ENCODE measurements around the gene HOXD8.

The HOXD8 gene

DNA sequence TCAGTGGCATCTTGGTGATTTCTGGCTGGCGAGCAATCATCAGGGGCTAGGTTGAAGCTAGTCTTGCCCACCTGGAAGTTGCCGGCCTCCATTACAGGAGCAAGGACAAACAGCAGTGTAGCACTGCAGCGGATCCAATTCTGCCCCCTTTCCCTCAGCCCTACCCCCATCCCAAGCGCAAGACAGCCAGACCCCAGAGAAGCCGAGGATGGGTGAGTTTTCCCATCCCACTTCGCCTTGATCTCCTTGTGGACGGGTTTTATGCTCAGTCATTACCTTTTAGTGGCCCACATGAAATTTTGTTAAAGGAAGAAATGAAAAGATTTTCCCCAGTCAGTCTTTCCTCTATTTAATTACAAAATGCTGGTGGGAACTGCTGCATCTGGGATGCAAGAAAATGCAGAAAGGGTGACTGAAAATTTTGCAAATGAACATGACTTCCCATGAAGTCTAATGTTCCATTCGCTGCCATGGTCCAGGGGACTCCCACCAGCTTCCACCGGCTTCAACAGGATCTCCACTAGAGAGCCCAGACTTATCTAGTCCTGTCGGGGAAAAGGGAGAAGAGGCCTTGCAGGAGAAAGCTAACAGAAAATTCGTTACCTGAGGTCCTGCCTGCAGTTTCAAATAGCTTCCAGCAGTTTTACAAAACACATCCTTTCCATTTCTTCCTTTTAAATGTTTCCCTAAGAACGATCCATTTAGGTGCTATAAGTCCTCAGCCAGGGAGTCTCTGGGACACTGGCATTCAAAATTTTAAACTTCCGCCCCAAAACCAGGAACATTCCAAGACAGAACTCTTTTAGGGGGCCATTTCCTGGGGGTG is 8.9 kb upstream of the HOXD8 start:
- Histone ChIP-seq H3K9me3 (ENCODE audit: insufficient read depth, low read length) (no peaks in the 10 kb centered on the region), H3K4me2 (ENCODE audit: low read depth, low read length, poor library complexity, severe bottlenecking) (no peak overlapping the region), H3K27me3 (ENCODE audit: low read length) (no peaks in the 10 kb centered on the region), H3F3A (ENCODE audit: insufficient read depth) (no peaks in the 10 kb centered on the region), H3K79me2 (ENCODE audit: insufficient read depth, low read length) (no peaks in the 10 kb centered on the region), H3K4me3 (ENCODE audit: insufficient read depth, low read length, poor library complexity, severe bottlenecking) (no peak overlapping the region), H3K36me3 (ENCODE audit: low read length) (no peaks in the 10 kb centered on the region), H4K20me1 (ENCODE audit: low read depth, low read length) (no peaks in the 10 kb centered on the region), H2AFZ (ENCODE audit: low read depth, low read length, severe bottlenecking) (no peak overlapping the region), H3K9me2 (replicated peaks; ENCODE audit: insufficient read depth, low read length) (no peaks in the 10 kb centered on the region), H3K9ac (ENCODE audit: low read length) (no peak overlapping the region), H3K27ac (ENCODE audit: low read depth, low read length) (no peak overlapping the region)
- TF ChIP-seq, protein P1, sequence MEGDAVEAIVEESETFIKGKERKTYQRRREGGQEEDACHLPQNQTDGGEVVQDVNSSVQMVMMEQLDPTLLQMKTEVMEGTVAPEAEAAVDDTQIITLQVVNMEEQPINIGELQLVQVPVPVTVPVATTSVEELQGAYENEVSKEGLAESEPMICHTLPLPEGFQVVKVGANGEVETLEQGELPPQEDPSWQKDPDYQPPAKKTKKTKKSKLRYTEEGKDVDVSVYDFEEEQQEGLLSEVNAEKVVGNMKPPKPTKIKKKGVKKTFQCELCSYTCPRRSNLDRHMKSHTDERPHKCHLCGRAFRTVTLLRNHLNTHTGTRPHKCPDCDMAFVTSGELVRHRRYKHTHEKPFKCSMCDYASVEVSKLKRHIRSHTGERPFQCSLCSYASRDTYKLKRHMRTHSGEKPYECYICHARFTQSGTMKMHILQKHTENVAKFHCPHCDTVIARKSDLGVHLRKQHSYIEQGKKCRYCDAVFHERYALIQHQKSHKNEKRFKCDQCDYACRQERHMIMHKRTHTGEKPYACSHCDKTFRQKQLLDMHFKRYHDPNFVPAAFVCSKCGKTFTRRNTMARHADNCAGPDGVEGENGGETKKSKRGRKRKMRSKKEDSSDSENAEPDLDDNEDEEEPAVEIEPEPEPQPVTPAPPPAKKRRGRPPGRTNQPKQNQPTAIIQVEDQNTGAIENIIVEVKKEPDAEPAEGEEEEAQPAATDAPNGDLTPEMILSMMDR (IDR thresholded peaks at IDR 0.05; ENCODE audit: insufficient read depth, low read length, poor library complexity, severe bottlenecking): no peak
- TF ChIP-seq EZH2phosphoT487 (conservative IDR thresholded peaks at IDR 0.05; ENCODE audit: low read length): no peak

DNA sequence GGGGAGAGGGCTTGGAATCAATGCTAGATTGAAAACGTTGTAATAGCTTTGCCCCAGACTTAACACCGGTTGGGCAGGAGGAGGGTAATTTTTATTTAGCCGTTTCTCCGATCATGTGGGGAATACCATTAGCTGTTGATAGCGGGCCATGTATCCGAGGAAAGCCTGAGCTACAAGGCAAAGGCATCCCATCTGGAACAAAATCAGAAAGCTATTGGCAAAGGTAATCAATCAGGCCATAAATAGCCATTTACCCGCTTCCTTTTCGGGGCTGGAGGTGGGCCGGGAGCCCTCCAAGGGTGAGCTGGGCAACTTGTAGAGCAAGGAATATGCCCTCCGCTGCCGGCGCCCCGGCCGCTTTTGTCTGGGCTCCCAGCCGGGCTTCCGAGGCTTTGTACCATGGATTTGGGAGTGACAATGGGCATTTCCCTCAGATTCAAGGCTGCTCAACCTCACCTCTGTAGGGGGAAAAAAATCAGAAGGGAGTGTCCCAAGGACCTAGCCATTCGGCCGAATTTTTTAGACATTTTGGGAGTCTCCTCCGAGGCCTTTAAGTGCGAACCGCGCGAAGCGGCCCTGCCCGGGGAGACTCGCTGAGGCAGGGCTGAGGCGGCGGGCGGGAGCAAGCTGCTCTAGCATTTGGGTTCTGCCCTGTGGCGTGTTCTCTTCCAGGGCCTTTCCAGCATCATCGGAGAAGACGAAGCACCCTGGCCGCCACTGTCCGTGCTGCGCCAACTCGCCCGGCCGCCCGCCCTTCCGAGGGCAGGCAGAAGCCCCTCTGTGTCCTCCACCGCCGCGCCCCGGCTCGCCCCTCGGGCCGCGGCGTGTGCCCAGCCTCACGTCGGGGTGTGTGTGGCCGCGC is 8.1 kb upstream of the HOXD8 start:
- Histone ChIP-seq H3K27ac (ENCODE audit: low read depth, low read length) (no peak overlapping the region), H2AFZ (ENCODE audit: low read depth, low read length, severe bottlenecking) (no peak overlapping the region), H3F3A (ENCODE audit: insufficient read depth) (no peaks in the 10 kb centered on the region), H3K4me2 (ENCODE audit: low read depth, low read length, poor library complexity, severe bottlenecking) (no peak overlapping the region), H3K9me3 (ENCODE audit: insufficient read depth, low read length) (no peaks in the 10 kb centered on the region), H3K79me2 (ENCODE audit: insufficient read depth, low read length) (no peaks in the 10 kb centered on the region), H4K20me1 (ENCODE audit: low read depth, low read length) (no peaks in the 10 kb centered on the region), H3K9me2 (replicated peaks; ENCODE audit: insufficient read depth, low read length) (no peaks in the 10 kb centered on the region), H3K9ac (ENCODE audit: low read length) (no peak overlapping the region), H3K27me3 (ENCODE audit: low read length) (no peaks in the 10 kb centered on the region), H3K4me3 (ENCODE audit: insufficient read depth, low read length, poor library complexity, severe bottlenecking) (no peak overlapping the region), H3K36me3 (ENCODE audit: low read length) (no peaks in the 10 kb centered on the region)
- TF ChIP-seq, protein P1 (IDR thresholded peaks at IDR 0.05; ENCODE audit: insufficient read depth, low read length, poor library complexity, severe bottlenecking): no peak
- TF ChIP-seq EZH2phosphoT487 (conservative IDR thresholded peaks at IDR 0.05; ENCODE audit: low read length): no peak

GRCh38 chr2:176122052-176122682 is 7.3 kb upstream of the HOXD8 start:
- Histone ChIP-seq H3K27ac (ENCODE audit: low read depth, low read length) (no peak overlapping the region), H3F3A (ENCODE audit: insufficient read depth) (no peaks in the 10 kb centered on the region), H2AFZ (ENCODE audit: low read depth, low read length, severe bottlenecking) (no peak overlapping the region), H3K9ac (ENCODE audit: low read length) (no peak overlapping the region), H3K4me2 (ENCODE audit: low read depth, low read length, poor library complexity, severe bottlenecking) (no peak overlapping the region), H3K9me3 (ENCODE audit: insufficient read depth, low read length) (no peaks in the 10 kb centered on the region), H3K9me2 (replicated peaks; ENCODE audit: insufficient read depth, low read length) (no peaks in the 10 kb centered on the region), H4K20me1 (ENCODE audit: low read depth, low read length) (no peaks in the 10 kb centered on the region), H3K4me3 (ENCODE audit: insufficient read depth, low read length, poor library complexity, severe bottlenecking) (no peak overlapping the region), H3K27me3 (ENCODE audit: low read length) (no peaks in the 10 kb centered on the region), H3K36me3 (ENCODE audit: low read length) (no peaks in the 10 kb centered on the region), H3K79me2 (ENCODE audit: insufficient read depth, low read length) (no peaks in the 10 kb centered on the region)
- TF ChIP-seq EZH2phosphoT487 (conservative IDR thresholded peaks at IDR 0.05; ENCODE audit: low read length): no peak
- TF ChIP-seq, protein P1 (IDR thresholded peaks at IDR 0.05; ENCODE audit: insufficient read depth, low read length, poor library complexity, severe bottlenecking): no peak
